Prostate gland (tissue), 2 donors: ENCODE data around the gene TRIO.

Source experiments
- CTCF ChIP-seq, 4 experiments: fragments of 200-600 bp in 2 of 4; fragments of 450-650 bp in 2 of 4; sonication (generic) in 2 of 4; IDR thresholded peaks; 1 replicate in 3 of 4; 2 replicates in 1 of 4; pipeline ENCODE4 v1.5.1; 2016 to 2019; ENCODE audit warnings: antibody characterized with exemption in 4 of 4, mild to moderate bottlenecking in 2 of 4, moderate library complexity in 2 of 4
- POLR2A ChIP-seq: fragments of 450-650 bp; IDR thresholded peaks from one replicate; pipeline ENCODE4 v1.6.1; 2016; ENCODE audit warnings: antibody characterized with exemption, mild to moderate bottlenecking
- POLR2AphosphoS5 ChIP-seq: sonication (generic); formaldehyde crosslinking; IDR thresholded peaks from one replicate; pipeline ENCODE4 v1.6.1; 2017; ENCODE audit warnings: antibody characterized with exemption

GRCh38 chr5:14143546-14143840 lies 351 bp downstream of the TRIO start:
- no peak for TF ChIP-seq POLR2AphosphoS5
- TF ChIP-seq CTCF (IDR thresholded peaks at IDR 0.05): no peak
- no peak for TF ChIP-seq POLR2A
